Testis (tissue), 2 donors: ENCODE data around the gene CAPZA1.

ENCODE experiments used
- POLR2A ChIP-seq: fragments of 450-650 bp; IDR thresholded peaks from one replicate; pipeline ENCODE4 v1.6.1; 2017; ENCODE audit warnings: antibody characterized with exemption, mild to moderate bottlenecking, moderate library complexity
- TF ChIP-seq, protein P1 (sequence below), 3 experiments: fragments of 450-650 bp in 2 of 3; fragments of 200-600 bp in 1 of 3; sonication (generic) in 1 of 3; IDR thresholded peaks; one replicate each; pipeline ENCODE4 v1.5.1; 2016 to 2019; ENCODE audit warnings: antibody characterized with exemption in 3 of 3, mild to moderate bottlenecking in 2 of 3, moderate library complexity in 1 of 3

DNA sequence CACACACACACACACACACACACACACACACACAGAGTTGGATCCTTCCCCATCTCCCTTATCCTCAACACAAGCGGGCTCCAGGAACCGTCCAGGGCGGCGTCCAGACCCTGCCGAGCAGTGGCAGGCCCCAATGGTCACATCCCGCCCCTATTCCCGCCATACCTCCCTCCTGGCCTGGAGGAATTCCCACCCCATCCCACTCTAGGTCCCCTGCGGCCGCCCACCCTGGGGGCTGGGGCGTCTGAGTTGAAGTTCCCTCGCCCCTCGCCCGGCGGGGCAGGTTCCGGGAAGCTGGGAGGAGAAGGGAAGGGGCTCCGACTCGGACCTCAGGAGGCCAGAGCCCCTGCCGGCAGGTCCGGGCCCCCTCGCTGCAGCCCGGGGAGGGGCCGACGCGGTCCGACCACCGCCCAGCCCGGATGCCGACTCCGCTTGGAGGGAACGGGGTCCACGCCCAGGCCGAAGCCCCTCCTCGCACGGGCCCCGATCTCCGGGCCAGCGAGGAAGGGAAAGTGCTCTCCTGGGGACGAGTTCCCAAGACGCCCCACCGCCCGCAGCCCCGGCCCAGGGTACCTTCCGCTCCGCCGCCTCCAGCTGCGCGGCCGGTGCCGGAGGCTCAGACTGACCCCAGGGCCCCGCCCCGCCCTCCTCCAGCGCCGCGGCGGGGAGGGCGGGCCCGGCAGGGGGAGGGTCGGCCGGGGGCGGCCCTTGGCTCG, 87.0 kb downstream of the CAPZA1 start, which contains the start of gene RHOC:
- TF ChIP-seq, protein P1, sequence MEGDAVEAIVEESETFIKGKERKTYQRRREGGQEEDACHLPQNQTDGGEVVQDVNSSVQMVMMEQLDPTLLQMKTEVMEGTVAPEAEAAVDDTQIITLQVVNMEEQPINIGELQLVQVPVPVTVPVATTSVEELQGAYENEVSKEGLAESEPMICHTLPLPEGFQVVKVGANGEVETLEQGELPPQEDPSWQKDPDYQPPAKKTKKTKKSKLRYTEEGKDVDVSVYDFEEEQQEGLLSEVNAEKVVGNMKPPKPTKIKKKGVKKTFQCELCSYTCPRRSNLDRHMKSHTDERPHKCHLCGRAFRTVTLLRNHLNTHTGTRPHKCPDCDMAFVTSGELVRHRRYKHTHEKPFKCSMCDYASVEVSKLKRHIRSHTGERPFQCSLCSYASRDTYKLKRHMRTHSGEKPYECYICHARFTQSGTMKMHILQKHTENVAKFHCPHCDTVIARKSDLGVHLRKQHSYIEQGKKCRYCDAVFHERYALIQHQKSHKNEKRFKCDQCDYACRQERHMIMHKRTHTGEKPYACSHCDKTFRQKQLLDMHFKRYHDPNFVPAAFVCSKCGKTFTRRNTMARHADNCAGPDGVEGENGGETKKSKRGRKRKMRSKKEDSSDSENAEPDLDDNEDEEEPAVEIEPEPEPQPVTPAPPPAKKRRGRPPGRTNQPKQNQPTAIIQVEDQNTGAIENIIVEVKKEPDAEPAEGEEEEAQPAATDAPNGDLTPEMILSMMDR (IDR thresholded peaks at IDR 0.05) = no peak
- peak; percentile 80 for TF ChIP-seq POLR2A
